Lung (tissue), 12 donors: ENCODE measurements around the gene HPCA. TPM values are rescaled to one million over a fixed set of nuclear protein-coding genes. Genes with fewer than 3 reads are reported as not detected.

Experiments used
- ATAC-seq: fragments of 200-7000 bp; cut with Tn5 transposase; one replicate; pipeline ENCODE4 v1.9.1; 2020; ENCODE audit warnings: moderate number of reproducible peaks; ENCODE audit not compliant: insufficient read depth, low FRiP score
- DNase-seq, 3 donors: peaks; one replicate each; pipeline ENCODE4 v3.0.0-alpha.2; 2013 to 2017
- H3K27ac ChIP-seq, 2 donors: one replicate each; pipeline ENCODE4 v1.5.1; 2013; ENCODE audit warnings: mild to moderate bottlenecking in 2 of 2, moderate library complexity in 2 of 2, control low read depth in 1 of 2, inconsistent platforms in 1 of 2, low read depth in 1 of 2, low read length in 1 of 2
- H3K27me3 ChIP-seq, 3 donors: one replicate each; pipeline ENCODE4 v1.5.1; 2013; ENCODE audit warnings: low read length in 2 of 3; ENCODE audit not compliant: control insufficient read depth in 3 of 3, insufficient read depth in 3 of 3
- H3K36me3 ChIP-seq, 4 donors: one replicate each; pipeline ENCODE4 v1.5.1; 2013; ENCODE audit warnings: low read length in 4 of 4, mild to moderate bottlenecking in 1 of 4, moderate library complexity in 1 of 4; ENCODE audit not compliant: control insufficient read depth in 4 of 4, insufficient read depth in 4 of 4
- H3K4me1 ChIP-seq, 5 donors: one replicate each; pipeline ENCODE4 v1.5.1; 2013; ENCODE audit warnings: low read length in 5 of 5, mild to moderate bottlenecking in 2 of 5, moderate library complexity in 1 of 5; ENCODE audit not compliant: control insufficient read depth in 5 of 5, insufficient read depth in 5 of 5
- H3K4me3 ChIP-seq: one replicate; pipeline ENCODE4 v1.5.1; 2013; ENCODE audit warnings: mild to moderate bottlenecking, control low read depth, moderate library complexity
- H3K9ac ChIP-seq, 2 donors: one replicate each; pipeline ENCODE4 v1.5.1; 2013; ENCODE audit warnings: low read length in 2 of 2, control low read depth in 1 of 2; ENCODE audit not compliant: insufficient read depth in 1 of 2
- H3K9me3 ChIP-seq, 4 donors: one replicate each; pipeline ENCODE4 v1.5.1; 2013; ENCODE audit warnings: low read length in 3 of 4, mild to moderate bottlenecking in 1 of 4, moderate library complexity in 1 of 4; ENCODE audit not compliant: control insufficient read depth in 4 of 4, insufficient read depth in 3 of 4
- WGBS, 2 donors: extraction: QIAGEN DNeasy Blood & Tissue Kit; methylation state at CpG; one replicate each; pipeline ENCODE4 v1.1.7; 2013; 5-methylcytosine and 5-hydroxymethylcytosine counted together
- polyA plus RNA-seq, 2 donors: library from polyadenylated mRNA; stranded (reverse); fragments of 200-250 nt; gene quantifications; one replicate each; pipeline ENCODE4 v1.2.1, GENCODE V29; 2013
- total RNA-seq, 2 donors: library from RNA; depleted of rRNA in 1 of 2; stranded (reverse); fragments of >200 nt in 1 of 2; gene quantifications; one replicate each; pipeline ENCODE4 v1.2.1, GENCODE V29; 2014 to 2021
- TF ChIP-seq, protein P1 (sequence below): IDR thresholded peaks from 2 replicates; pipeline ENCODE4 v1.5.1; 2012; ENCODE audit warnings: mild to moderate bottlenecking; ENCODE audit errors: control extremely low read depth, extremely low read depth
- donor health status: control.
- donor health status: control.
- donor health status: Bipolar disorder and iron deficiency.
- donor health status: healthy.
- donor health status: DM: yes; HTN: yes; CAD: no.

Gene HPCA
- total and polyA plus RNA-seq, 4 donors, result 0.19 to 1.3 (median 0.40) TPM; not detected in 1

DNA sequence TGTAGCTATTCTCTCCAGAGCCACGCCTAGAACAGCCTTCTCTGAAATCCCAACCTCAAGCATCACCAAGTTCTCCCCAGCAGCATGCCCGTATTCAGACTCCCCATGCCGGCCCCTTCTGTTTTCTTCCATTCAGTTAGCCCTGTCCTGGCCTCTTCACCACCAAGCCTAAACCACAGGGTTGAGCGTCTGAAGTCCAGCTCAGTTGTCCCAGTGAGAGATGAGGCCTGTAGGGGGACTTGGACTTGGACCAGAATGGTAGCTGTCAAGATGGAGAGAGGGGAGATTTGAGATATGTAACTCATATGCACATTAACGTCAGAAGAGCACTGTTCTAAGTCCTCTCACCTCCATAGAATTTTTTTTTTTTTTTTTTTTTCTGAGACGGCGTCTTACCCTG lies 20.4 kb downstream of the HPCA start:
- TF ChIP-seq, protein P1, sequence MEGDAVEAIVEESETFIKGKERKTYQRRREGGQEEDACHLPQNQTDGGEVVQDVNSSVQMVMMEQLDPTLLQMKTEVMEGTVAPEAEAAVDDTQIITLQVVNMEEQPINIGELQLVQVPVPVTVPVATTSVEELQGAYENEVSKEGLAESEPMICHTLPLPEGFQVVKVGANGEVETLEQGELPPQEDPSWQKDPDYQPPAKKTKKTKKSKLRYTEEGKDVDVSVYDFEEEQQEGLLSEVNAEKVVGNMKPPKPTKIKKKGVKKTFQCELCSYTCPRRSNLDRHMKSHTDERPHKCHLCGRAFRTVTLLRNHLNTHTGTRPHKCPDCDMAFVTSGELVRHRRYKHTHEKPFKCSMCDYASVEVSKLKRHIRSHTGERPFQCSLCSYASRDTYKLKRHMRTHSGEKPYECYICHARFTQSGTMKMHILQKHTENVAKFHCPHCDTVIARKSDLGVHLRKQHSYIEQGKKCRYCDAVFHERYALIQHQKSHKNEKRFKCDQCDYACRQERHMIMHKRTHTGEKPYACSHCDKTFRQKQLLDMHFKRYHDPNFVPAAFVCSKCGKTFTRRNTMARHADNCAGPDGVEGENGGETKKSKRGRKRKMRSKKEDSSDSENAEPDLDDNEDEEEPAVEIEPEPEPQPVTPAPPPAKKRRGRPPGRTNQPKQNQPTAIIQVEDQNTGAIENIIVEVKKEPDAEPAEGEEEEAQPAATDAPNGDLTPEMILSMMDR, result no peak
- H3K9ac ChIP-seq, result no peak overlapping the region
- H3K4me3 ChIP-seq, result no peak overlapping the region
- H3K9me3 ChIP-seq, result no peaks in the 10 kb centered on the region
- H3K27me3 ChIP-seq, result no peaks in the 10 kb centered on the region
- DNase-seq (no peak), ATAC-seq (no peak)
- peaks cover 0 to under 1% (median 0%) of the 10 kb centered on the region in 5 donors for H3K4me1 ChIP-seq
- WGBS, 2 donors, result 81 to 90% methylated on average over 7 of the region's 7 CpGs
- no peak overlapping the region for H3K27ac ChIP-seq
- H3K36me3 ChIP-seq, result no peaks in the 10 kb centered on the region

DNA sequence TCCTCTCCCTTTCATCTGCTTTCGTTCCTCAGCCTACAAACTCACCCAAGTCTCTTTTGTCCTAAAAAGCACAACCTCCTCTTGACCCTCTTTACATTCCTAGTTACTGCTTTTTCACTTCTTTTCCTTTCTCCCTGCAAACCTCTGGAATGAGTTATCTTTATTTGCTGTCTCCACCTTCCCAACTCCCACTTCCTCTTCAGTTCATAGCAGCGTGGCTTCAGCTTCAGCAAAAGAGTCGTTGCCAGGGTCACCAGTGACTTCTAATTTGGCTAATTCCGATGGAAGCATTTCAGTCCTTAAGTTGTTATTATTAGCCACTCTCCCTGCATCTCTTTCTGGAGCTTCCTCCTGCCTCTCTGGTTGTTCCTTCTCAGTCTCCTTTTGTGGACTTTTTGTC lies 21.1 kb downstream of the HPCA start:
- TF ChIP-seq, protein P1, result no peak
- H3K4me3 ChIP-seq, result no peak overlapping the region
- H3K9ac ChIP-seq, result no peak overlapping the region
- H3K27me3 ChIP-seq, result no peaks in the 10 kb centered on the region
- DNase-seq, result peak in 1 of 3 donors; percentile 42
- no peaks in the 10 kb centered on the region for H3K36me3 ChIP-seq
- 16 to 33% methylated on average over 4 of the region's 4 CpGs for WGBS, 2 donors
- ATAC-seq, result no peak
- H3K27ac ChIP-seq, result no peak overlapping the region
- no peaks in the 10 kb centered on the region for H3K9me3 ChIP-seq
- H3K4me1 ChIP-seq, result no peaks in the 10 kb centered on the region

DNA sequence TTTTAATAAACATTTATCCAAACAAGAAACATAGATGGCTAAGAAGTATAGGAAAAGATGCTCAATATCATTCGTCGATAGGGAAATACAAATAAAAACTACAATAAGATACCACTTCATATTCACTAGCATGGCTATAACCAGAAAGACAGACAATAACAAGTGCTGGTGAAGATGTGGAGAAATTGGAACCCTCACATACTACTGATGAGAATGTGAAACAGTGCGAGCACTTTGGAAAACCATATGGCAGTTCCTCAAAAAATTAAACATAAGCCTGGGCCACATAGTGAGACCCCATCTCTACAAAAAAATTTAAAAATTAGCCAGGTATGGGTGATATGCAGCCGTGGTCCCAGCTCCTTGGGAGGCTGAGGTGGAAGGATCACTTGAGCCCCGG lies 24.0 kb downstream of the HPCA start:
- 94 to 96% methylated on average over 5 of the region's 5 CpGs for WGBS, 2 donors
- H3K27ac ChIP-seq, result no peak overlapping the region
- H3K4me1 ChIP-seq, result no peaks in the 10 kb centered on the region
- TF ChIP-seq, protein P1, result no peak
- DNase-seq (no peak), ATAC-seq (no peak)
- H3K4me3 ChIP-seq, result no peak overlapping the region
- H3K9ac ChIP-seq, result no peak overlapping the region
- H3K27me3 ChIP-seq, result no peaks in the 10 kb centered on the region
- H3K36me3 ChIP-seq, result no peaks in the 10 kb centered on the region
- H3K9me3 ChIP-seq, result no peaks in the 10 kb centered on the region
